Measurements from ENCODE around the gene CRYBG2. TPM values are rescaled to one million over a fixed set of nuclear protein-coding genes. Genes with fewer than 3 reads are reported as not detected.

Gene CRYBG2, protein sequence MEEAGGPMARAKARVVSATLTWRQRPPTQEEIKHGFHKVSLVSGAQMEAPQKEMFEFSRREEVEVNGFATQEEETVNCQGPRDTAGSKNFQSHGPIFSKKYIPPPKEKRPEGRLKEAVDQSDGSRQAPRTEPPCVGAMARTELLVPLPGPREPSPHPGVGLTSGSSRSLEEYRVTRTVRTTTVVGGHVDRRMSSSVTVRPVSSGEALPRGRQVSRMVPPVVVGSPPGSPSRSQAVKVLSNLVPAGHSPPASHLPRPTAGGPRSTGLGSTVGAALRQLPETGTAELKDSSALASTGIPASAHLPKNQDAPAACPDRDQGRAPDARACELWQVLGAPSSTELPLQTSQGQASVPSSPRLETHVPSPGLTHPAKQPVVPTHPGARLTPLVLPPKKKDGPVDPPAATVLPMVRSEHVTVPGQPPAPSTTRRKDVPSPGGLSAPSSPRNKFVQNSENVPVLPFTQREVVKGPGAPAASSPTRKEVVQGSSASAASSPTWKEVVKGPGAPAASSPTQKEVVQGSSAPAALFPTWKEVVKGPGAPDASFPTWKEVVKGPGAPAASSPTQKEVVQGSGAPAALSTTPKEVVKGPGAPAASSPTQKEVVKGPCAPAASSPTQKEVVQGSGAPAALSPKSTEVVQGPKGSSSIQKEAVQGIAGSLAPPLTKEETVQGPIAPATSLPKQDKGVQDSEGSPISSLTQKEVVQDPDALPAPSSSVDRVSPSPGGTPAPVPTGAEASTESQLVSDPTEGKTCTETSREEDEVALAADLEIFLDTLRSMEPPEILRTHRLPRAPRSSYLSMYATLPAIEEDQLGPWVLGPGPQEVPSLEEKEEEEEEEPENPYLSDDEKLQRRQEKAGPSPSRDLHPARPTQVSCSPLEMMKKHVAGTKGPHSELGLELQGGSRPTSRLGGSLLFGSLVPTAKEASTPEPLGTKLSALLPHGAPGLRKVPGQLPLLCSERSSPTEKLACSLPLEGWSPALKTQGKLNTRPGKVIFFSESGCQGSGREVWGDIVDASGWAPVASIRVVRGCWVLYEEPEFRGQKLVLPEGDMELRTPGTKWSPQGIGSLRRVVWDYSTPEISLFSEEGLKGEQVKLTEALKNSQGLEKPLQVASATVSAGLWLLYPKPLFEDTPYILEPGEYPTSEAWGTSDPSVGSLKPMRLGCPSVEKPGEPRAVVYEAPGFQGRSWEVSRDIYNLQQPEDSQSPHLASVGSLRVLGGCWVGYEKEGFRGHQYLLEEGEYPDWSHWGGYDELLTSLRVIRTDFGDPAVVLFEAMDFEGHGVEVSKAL (N-terminal part only)
- total RNA-seq: under 0.01 TPM in 1 of 2 replicates, not detected in the other

DNA sequence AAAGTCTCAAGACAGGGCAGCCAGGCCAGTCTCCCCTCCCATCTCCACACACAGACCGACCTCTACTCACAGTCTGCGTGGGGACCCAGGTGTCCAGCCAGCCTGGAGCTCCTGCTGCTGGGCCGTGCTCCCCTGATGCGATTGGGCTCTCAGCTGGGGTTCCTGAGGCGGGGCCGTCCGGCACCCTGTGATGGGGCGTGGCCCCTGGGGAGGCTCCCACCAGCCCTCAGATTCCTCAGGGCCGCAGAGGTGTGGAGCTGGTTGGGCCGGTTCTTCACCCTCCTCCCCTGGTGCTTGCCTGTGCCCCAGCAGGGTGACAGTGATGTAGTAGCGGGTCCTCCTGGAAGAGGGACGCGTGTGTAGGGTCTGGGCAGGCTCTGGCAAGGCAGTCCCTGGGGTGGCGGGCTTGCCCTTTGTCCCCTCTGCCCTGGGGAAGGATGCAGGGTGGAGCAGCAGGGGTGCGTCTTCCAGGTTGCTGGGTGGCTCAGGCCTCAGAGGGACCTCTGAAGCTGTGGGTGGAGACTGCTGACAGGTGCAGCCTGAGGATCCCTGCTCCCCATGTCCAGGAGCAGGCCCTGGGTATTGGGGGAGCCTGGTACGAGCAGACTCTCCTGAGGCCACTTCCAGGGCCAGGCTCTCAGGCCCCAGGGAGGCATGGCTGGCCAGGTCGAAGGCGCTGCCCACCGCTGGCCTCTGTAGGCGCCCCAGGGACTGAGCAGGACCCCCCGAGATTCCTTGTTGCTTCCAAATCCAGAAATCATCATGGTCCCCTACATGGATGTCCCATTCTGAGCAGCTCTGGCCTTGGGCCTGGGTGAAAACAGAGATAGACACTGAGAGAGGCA, at the start of gene CRYBG2:
CRYBG2 (minus strand) TSS at position 155 of the 845 bp plus-strand sequence. CDS start 7,473 bp downstream, outside the sequence.

DNA sequence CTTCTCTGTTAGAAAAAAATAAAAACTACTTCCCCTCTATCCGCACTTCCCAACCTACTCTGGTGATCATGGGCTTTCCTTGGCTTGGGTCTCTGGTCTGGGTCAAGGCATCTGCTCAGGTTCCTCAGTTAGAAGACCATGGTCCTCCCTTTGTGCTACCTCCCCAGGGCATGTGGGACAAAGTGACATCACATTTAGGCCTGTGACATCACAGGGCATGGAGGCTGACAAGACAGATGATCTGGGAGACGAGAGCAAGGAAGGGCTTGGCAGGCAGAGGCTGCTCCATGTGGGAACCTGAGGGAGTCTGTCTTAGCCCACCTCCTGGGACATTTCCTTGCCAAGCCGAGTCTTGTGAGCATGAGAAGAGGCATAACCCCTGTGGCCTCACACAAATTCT, 18.7 kb upstream of the CRYBG2 start, which contains the start of gene ZNF683:
ZNF683 (minus strand) TSS at position 140 of the 400 bp plus-strand sequence. CDS start 4,179 bp downstream, outside the sequence.

DNA sequence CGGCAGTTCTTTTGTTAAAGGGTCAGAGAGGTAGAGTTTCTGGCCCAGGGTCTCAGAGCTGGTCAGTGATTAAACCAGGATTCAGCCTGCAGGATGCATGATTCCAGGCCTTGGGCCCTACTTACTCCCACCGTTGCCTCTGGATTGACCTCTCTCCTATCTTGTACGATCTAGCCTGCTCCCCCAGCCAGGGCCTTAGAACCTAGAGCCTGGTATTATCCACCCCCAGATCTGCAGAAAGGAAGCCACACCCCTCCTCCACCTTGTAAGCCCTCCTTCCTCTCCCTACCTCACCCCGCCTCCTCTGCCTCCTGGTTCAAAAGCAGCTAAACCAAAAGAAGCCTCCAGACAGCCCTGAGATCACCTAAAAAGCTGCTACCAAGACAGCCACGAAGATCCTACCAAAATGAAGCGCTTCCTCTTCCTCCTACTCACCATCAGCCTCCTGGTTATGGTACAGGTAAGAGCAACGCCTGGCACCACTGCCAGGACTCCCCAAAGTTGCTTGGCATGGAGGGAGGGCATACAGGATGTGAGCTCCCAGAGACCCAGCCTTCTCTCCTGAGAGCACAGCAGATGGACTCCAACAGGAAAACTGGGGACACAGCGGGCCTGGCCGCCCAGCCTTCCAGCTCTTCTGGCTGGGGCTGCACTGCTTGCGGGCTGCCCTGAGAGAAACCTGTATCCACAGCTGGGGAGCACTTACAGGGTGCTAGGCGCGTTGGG, 36.2 kb downstream of the CRYBG2 start, which contains the start of gene CD52:
CD52 (plus strand) TSS at position 347 of the 726 bp plus-strand sequence; CDS start at position 407, 60 bp downstream.

DNA sequence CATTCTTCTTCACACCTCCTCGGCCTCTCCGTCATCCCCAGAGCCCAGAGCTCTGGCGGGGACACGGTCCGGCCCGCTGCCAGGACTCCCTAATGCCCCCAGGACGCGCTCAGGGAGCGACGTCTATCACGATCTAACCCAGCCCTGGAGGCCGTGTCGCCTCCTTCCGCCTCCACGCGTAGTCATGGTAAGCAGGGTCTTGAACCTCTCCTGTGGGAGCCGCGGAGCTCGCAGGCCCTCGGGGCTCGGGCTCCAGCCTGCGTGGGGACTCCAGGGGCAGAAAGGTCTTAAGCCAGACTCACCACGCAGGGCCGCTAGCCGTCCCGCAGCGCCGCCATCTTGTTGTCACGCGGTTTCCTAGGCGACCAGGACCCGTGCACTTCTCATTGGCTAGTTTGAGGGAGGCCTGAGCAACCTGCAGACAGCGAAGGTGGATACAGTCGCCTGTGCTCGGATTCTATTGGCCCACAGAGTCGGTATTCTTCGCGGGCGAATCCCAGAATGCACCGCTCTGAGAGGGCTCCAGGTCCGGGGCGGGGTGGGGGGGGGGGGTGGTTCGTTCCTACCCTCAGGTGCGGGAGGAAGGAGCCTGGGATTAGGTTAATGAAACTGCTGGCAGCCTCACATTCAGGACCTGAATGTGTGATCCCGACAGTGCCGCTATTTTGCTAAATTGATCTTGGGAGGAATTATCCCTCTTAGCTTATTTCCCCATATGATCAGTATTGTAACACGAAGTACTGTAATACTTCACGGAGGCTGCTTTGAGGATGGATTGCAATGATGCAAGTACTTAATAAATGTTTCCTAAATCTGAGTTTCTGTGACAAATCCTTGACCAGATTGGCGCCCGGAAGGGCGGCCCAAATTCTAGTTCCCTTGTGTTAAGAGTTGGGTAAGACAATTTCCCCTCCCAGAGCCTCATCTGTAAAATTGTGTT, 47.4 kb downstream of the CRYBG2 start, which contains the start of gene UBXN11:
UBXN11 (minus strand) TSS at position 347 of the 940 bp plus-strand sequence. CDS start 3,753 bp downstream, outside the sequence.

DNA sequence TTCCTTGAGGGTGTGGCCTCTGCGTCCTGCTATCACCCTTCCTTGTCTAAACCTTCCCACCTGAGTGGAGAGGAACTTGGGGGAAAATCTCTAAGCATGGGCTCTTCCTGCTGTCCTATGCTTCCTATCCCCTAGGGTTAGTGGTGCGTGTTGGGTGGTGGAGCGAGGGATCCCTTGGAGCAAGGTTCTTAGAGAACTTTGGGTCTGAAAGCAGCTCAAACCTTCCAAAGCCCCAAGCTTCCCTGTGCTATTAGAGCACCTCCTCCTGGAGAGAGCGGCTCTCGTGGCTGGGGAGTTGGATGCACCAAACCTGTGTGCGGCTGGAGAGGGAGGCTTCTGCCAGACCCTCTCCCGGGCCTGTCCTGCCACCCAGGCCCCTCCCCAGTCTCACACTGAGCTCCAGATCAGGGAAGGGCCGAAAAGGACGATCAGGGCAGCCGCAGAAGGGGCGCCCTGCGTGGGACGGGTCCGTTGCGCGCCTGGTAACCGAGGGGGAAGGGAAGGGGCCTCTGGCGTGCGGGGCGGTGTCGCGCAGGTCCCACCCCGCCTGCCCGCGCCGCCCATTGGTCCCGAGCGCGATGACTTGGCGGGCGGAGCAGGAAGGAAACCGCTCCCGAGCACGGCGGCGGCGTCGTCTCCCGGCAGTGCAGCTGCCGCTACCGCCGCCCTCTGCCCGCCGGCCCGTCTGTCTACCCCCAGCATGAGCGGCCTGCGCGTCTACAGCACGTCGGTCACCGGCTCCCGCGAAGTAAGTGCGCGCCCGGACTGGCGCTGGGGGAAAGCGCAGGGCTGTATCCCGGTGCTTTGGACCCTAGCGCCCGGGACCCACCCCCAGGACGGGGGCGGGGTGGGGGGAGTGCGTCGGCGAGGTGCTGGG, 74.2 kb downstream of the CRYBG2 start, which contains the start of gene SH3BGRL3:
SH3BGRL3 (plus strand) TSS at position 631 of the 877 bp plus-strand sequence; CDS start at position 701, 70 bp downstream.

Other genes with a start within 250 kb of the CRYBG2 start
- 2.6 and 4.4 TPM in 2 replicates for gene PDIK1L, start 242.3 kb downstream of the CRYBG2 start, total RNA-seq
- not detected in 2 replicates for gene FAM110D, start 195.1 kb downstream of the CRYBG2 start, total RNA-seq
- gene C1orf232, start 185.2 kb downstream of the CRYBG2 start, total RNA-seq: not detected in 2 replicates
- gene ZNF593, start 184.2 kb downstream of the CRYBG2 start, total RNA-seq: 15.3 and 23.2 TPM in 2 replicates
- not detected in 2 replicates for gene ZNF593OS, start 182.3 kb downstream of the CRYBG2 start, total RNA-seq
- 0.17 TPM in 1 of 2 replicates, not detected in the other for gene CNKSR1, start 176.6 kb downstream of the CRYBG2 start, total RNA-seq
- gene CATSPER4, start 163.5 kb downstream of the CRYBG2 start, total RNA-seq: not detected in 2 replicates
- 3.3 and 7.9 TPM in 2 replicates for gene CEP85, start 119.9 kb downstream of the CRYBG2 start, total RNA-seq
- 36.8 and 70.3 TPM in 2 replicates for gene SH3BGRL3, start 74.0 kb downstream of the CRYBG2 start, total RNA-seq
- gene UBXN11, start 47.5 kb downstream of the CRYBG2 start, total RNA-seq: 3.6 and 6.3 TPM in 2 replicates
- not detected in 2 replicates for gene CD52, start 36.2 kb downstream of the CRYBG2 start, total RNA-seq
- not detected in 2 replicates for gene ZNF683, start 18.6 kb upstream of the CRYBG2 start, total RNA-seq
- gene LIN28A, start 56.7 kb upstream of the CRYBG2 start, total RNA-seq: not detected in 2 replicates
- 58.6 and 67.2 TPM in 2 replicates for gene DHDDS, start 78.2 kb upstream of the CRYBG2 start, total RNA-seq
- gene HMGN2, start 118.3 kb upstream of the CRYBG2 start, total RNA-seq: 166 and 426 TPM in 2 replicates
- gene RPS6KA1, start 175.6 kb upstream of the CRYBG2 start, total RNA-seq: 1.0 and 2.2 TPM in 2 replicates

Data from smooth muscle cell of trachea (primary cell).